Suprapubic skin (tissue), 3 donors: ENCODE results near the gene IMMT.

Experiments used
- CTCF ChIP-seq, 2 donors: fragments of 200-600 bp in 1 of 2; fragments of 450-650 bp in 1 of 2; sonication (generic) in 1 of 2; IDR thresholded peaks; one replicate each; pipeline ENCODE4 v1.5.1; 2016 to 2019; ENCODE audit warnings: antibody characterized with exemption in 2 of 2, mild to moderate bottlenecking in 1 of 2, moderate library complexity in 1 of 2
- EP300 ChIP-seq: sonication (generic); formaldehyde crosslinking; IDR thresholded peaks from one replicate; pipeline ENCODE4 v1.6.1; 2017; ENCODE audit warnings: antibody characterized with exemption
- POLR2A ChIP-seq, 2 donors: fragments of 450-650 bp; IDR thresholded peaks; one replicate each; pipeline ENCODE4 v1.6.1; 2017; ENCODE audit warnings: antibody characterized with exemption in 2 of 2, mild to moderate bottlenecking in 2 of 2, moderate library complexity in 2 of 2

DNA sequence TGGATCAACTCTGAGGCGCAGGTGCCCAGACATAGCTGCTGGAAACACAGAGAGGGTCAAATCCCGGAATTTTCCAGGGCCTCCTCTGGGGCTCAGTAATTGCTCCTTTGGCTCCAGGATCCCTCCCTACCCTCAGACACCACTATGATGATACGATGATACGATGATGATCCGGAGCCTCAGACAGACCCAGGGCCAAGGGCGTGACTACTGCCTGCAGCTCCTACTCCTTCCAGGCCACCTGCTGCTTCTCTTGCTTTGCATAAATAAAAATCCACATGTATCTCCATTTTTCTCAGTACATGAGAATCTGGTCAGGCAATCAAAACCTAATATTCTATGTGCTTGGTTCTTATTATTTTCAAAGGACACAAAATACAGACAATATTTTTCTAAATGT, 37.6 kb upstream of the IMMT start:
- TF ChIP-seq POLR2A (IDR thresholded peaks at IDR 0.05) (no peak), CTCF (IDR thresholded peaks at IDR 0.05) (no peak), EP300 (no peak)
